OCI-M1 (cell line): ENCODE data around the gene CABLES2.
"Not testable (repeated sequence)": the region's sequence is repeated elsewhere in the genome, so short reads cannot be mapped to it uniquely, and the experiment has no call there.

Experiments
- DNase-seq: peaks from one replicate; lab custom pipeline; 2025; lab: John Stamatoyannopoulos, UW

The CABLES2 gene

GRCh38 chr20:62433658-62434497, 26.8 kb upstream of the CABLES2 start:
- no peak for DNase-seq

- DNase-seq, result no peak
These were observed 23.9 kb upstream of the CABLES2 start for GRCh38 chr20:62430866-62431447.

GRCh38 chr20:62430311-62430853, 23.3 kb upstream of the CABLES2 start:
- no peak for DNase-seq

- no peak for DNase-seq
These were observed 22.6 kb upstream of the CABLES2 start for GRCh38 chr20:62429455-62430310.

GRCh38 chr20:62428396-62429295, 21.6 kb upstream of the CABLES2 start:
- no peak for DNase-seq

- no peak for DNase-seq
These were observed 20.9 kb upstream of the CABLES2 start for GRCh38 chr20:62428002-62428372.

GRCh38 chr20:62427172-62428001, 20.3 kb upstream of the CABLES2 start, which contains the start of gene RBBP8NL:
Gene RBBP8NL (minus strand): TSS chr20:62427539. CDS start chr20:62419647, 7,892 bp downstream.
- no peak for DNase-seq

GRCh38 chr20:62426699-62427131, 19.6 kb upstream of the CABLES2 start:
- no peak for DNase-seq

- DNase-seq, result not testable (repeated sequence)
These were observed 18.9 kb upstream of the CABLES2 start for GRCh38 chr20:62426059-62426348.

- no peak for DNase-seq
These were observed 18.4 kb upstream of the CABLES2 start for GRCh38 chr20:62425281-62426058.

GRCh38 chr20:62424249-62425107, 17.4 kb upstream of the CABLES2 start:
- DNase-seq, result no peak

GRCh38 chr20:62423326-62423706, 16.2 kb upstream of the CABLES2 start:
- no peak for DNase-seq

- no peak for DNase-seq
These were observed 15.7 kb upstream of the CABLES2 start for GRCh38 chr20:62422636-62423325.

GRCh38 chr20:62421716-62421990, 14.6 kb upstream of the CABLES2 start:
- DNase-seq, result no peak

- DNase-seq, result no peak
These were observed 14.0 kb upstream of the CABLES2 start for GRCh38 chr20:62420846-62421715.

- DNase-seq, result no peak
These were observed 12.7 kb upstream of the CABLES2 start for GRCh38 chr20:62419759-62420158.

GRCh38 chr20:62418709-62419487, 11.8 kb upstream of the CABLES2 start:
- DNase-seq, result no peak
